HepG2 (cell line): Measurements from ENCODE around the gene LCN1.

Experiments used
- ZBTB33 ChIP-seq: sonication (generic); formaldehyde crosslinking; IDR thresholded peaks from 2 replicates; pipeline ENCODE4 v1.4.0; 2020; ENCODE audit warnings: missing genetic modification reagents
- ZNF260 ChIP-seq: sonication (generic); formaldehyde crosslinking; IDR thresholded peaks from 2 replicates; pipeline ENCODE4 v1.4.0; 2020; ENCODE audit warnings: missing genetic modification reagents, low read depth, mild to moderate bottlenecking, borderline replicate concordance

- TF ChIP-seq ZBTB33 (CRISPR knock-in tag) (no peak), ZNF260 (CRISPR knock-in tag) (no peak)
Observed at GRCh38 chr9:135488527-135488926, 32.7 kb upstream of the LCN1 start.
